Measurements from ENCODE around the gene TEAD1. TPM values are rescaled to one million over a fixed set of nuclear protein-coding genes. Genes with fewer than 3 reads are reported as not detected.

TEAD1 gene
- total RNA-seq, 2 experiments from 2014 or later: 0.59 to 0.65 TPM

DNA sequence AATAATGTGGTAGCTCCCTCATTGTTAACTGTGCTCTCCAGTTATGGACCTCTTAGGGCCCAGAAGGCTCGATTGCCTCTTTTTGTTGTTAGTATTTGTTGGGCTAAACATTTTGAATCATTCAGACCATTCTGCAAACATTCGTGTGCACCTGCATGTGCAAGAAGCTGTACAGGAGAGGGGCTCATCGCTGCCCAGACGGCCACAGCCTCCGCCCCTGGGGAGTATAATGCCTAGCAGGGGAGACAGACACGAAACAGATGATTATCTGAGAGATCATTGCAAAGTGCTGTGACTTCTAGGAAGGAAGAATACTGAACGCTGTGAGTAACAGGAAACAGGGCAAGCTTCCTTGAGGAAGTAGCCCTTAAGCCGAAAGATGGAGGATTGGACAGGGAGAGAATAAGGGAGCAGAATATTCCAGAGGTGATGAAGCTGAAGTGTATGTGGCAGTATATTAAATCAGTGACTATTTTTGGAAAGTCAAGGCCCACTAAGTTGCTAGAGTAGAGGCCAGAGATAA is 211.6 kb downstream of the TEAD1 start:
- no peak for ATAC-seq
- no peak overlapping the region for H3K27ac Mint-ChIP-seq
- no peak for DNase-seq
- intact Hi-C loops (cut with DNase I, micrococcal nuclease): loop anchor here (5.0 to 10.0 kb wide), 2 partner anchors 211 to 213 kb away; partner anchors contain the start of gene TEAD1 (in 2 of the 2)
- H3K4me1 Mint-ChIP-seq: no peaks in the 10 kb centered on the region
- peaks cover 4% of the 10 kb centered on the region for H3K27me3 Mint-ChIP-seq
- H3K4me3 Mint-ChIP-seq: no peak overlapping the region
- ChIA-PET POLR2A (no interaction called here), CTCF (interaction anchor here (0.6 to 1.2 kb wide), 6 partner anchors 286 to 1534 kb away, joined by 3 to 4 read pairs (median 3); no protein-coding TSS in a partner anchor)
- no peaks in the 10 kb centered on the region for H3K36me3 Mint-ChIP-seq (ENCODE audit: low read depth)
- no peaks in the 10 kb centered on the region for H3K9me3 Mint-ChIP-seq (ENCODE audit: low read depth)

DNA sequence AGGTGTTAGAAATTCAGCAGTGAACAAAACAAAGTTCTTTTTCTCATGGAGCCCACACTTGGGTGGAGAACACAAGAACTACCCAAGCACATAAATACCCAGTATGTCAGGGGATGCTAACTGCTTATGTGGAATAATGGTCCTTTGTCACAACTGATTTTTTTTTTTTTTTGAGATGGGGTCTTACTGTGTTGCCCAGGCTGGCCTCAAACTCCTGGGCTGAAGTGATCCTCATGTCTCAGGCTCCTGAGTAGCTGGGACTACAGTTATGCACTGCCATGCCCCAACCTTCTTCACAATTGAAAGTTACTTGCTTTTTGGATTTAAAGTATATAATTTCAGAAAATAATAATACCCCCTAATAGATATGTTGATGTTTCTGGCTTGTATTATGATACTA is 212.3 kb downstream of the TEAD1 start:
- Mint-ChIP-seq H3K4me3 (no peak overlapping the region), H3K36me3 (ENCODE audit: low read depth) (no peaks in the 10 kb centered on the region), H3K4me1 (no peaks in the 10 kb centered on the region), H3K27ac (no peak overlapping the region), H3K27me3 (peaks cover 4% of the 10 kb centered on the region), H3K9me3 (ENCODE audit: low read depth) (no peaks in the 10 kb centered on the region)
- intact Hi-C loops (cut with DNase I, micrococcal nuclease): loop anchor here (5.0 to 10.0 kb wide), 2 partner anchors 212 to 214 kb away; partner anchors contain the start of gene TEAD1 (in 2 of the 2)
- ATAC-seq (no peak), DNase-seq (no peak)
- POLR2A ChIA-PET: no interaction called here
- CTCF ChIA-PET: interaction anchor here (0.7 to 1.0 kb wide), 4 partner anchors 25 to 596 kb away, joined by 3 read pairs; no protein-coding TSS in a partner anchor

DNA sequence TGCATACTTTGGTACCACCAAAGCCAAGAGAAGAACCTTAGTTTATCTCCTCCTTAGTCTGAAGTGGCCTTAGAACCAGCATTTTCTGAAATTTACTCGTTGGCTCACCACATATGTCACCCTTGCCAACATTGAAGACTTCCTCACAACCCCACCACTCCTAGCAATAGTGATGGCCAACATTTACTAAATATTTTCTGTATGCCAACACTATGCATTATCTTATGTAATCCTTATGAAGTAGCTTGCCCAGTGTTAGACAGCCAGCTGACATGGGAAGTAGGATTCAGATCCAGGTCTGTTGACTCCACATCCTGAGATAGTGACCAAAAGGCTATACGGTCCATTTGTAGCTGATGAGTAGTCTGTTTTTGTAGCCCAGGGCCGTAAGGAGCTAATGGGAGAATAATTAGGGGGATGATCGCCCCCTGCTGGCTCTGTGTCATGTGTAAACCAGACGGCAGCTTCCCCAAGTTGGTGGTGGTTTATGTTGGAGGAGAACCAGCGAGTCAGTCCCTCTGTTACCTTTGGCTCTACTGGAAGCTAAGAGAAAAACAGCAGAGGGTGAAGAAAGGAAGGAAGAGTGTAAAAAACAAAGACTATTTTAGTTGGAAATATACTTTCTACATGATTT is 214.4 kb downstream of the TEAD1 start:
- Mint-ChIP-seq H3K27ac (no peak overlapping the region), H3K36me3 (ENCODE audit: low read depth) (no peaks in the 10 kb centered on the region), H3K4me1 (no peaks in the 10 kb centered on the region), H3K4me3 (no peak overlapping the region), H3K27me3 (peaks cover 4% of the 10 kb centered on the region), H3K9me3 (ENCODE audit: low read depth) (no peaks in the 10 kb centered on the region)
- ATAC-seq: peak; percentile 33
- DNase-seq: peak; percentile 82
- CTCF ChIA-PET: interaction anchor here (0.6 to 3.7 kb wide), 26 partner anchors 9 to 600 kb away, joined by 3 to 49 read pairs (median 4); partner anchors contain the start of gene TEAD1
- POLR2A ChIA-PET: interaction anchor here (0.6 to 0.8 kb wide), 2 partner anchors 526 to 599 kb away, joined by 3 read pairs; no protein-coding TSS in a partner anchor
- intact Hi-C loops (cut with DNase I, micrococcal nuclease): loop anchor here (1.0 to 10.0 kb wide), 5 partner anchors 214 to 557 kb away; partner anchors contain the start of gene TEAD1 (in 2 of the 2)

DNA sequence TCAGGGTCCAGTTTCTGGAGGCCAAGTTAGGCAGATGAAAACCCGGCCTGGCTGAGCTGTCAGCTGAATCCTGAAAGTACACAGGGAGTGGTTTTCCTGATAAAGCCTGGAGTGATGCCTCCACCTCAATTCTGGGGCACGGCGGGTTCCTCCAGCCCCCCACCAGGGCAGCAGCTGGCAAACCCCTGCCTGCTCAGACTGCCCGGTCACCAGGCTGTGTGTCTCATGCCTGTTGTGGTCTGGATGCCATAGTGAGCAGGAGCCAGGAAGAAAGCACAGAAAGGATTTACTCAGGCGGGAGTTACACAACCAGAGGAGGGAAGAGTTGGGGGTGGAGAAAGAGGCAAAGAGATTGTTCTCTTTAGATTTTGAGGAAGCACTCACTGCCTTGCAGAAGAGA is 215.0 kb downstream of the TEAD1 start:
- Mint-ChIP-seq H3K36me3 (ENCODE audit: low read depth) (no peaks in the 10 kb centered on the region), H3K4me3 (no peak overlapping the region), H3K27me3 (peaks cover 4% of the 10 kb centered on the region), H3K9me3 (ENCODE audit: low read depth) (no peaks in the 10 kb centered on the region), H3K4me1 (no peaks in the 10 kb centered on the region), H3K27ac (no peak overlapping the region)
- ChIA-PET POLR2A (interaction anchor here (0.6 to 0.8 kb wide), 2 partner anchors 526 to 599 kb away, joined by 3 read pairs; no protein-coding TSS in a partner anchor), CTCF (interaction anchor here (0.8 to 3.7 kb wide), 21 partner anchors 9 to 600 kb away, joined by 3 to 49 read pairs (median 6); no protein-coding TSS in a partner anchor)
- DNase-seq: no peak
- no peak for ATAC-seq
- intact Hi-C loops (cut with DNase I, micrococcal nuclease): loop anchor here (2.0 to 10.0 kb wide), 3 partner anchors 214 to 290 kb away; partner anchors contain the start of gene TEAD1 (in 2 of the 2)

DNA sequence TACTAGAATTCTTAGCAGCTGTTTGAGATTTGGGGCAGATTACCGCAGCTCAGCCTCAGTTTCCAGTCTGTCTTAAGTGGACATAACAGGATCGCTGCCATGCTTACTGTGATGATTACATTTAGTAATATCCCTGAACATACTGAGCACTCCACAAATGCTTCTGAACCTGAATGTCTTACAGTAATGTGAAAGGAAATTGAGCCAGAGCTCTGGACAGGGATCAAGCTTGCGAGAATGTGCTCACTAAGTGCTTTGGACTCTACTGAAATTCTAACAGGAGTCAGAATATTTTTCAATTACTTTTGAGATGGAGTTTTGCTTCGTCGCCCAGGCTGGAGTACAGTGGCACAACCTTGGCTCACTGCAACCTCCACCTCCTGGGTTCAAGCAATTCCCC is 216.3 kb downstream of the TEAD1 start:
- POLR2A ChIA-PET: no interaction called here
- H3K4me3 Mint-ChIP-seq: no peak overlapping the region
- H3K36me3 Mint-ChIP-seq (ENCODE audit: low read depth): no peaks in the 10 kb centered on the region
- DNase-seq (no peak), ATAC-seq (no peak)
- no peak overlapping the region for H3K27ac Mint-ChIP-seq
- intact Hi-C loops (cut with DNase I, micrococcal nuclease): loop anchor here (5.0 kb wide), 2 partner anchors 478 to 843 kb away; no protein-coding TSS in a partner anchor
- H3K27me3 Mint-ChIP-seq: peaks cover 8% of the 10 kb centered on the region
- no peaks in the 10 kb centered on the region for H3K4me1 Mint-ChIP-seq
- CTCF ChIA-PET: interaction anchor here (0.8 to 3.7 kb wide), 6 partner anchors 9 to 936 kb away, joined by 3 to 39 read pairs (median 4); no protein-coding TSS in a partner anchor
- no peaks in the 10 kb centered on the region for H3K9me3 Mint-ChIP-seq (ENCODE audit: low read depth)

DNA sequence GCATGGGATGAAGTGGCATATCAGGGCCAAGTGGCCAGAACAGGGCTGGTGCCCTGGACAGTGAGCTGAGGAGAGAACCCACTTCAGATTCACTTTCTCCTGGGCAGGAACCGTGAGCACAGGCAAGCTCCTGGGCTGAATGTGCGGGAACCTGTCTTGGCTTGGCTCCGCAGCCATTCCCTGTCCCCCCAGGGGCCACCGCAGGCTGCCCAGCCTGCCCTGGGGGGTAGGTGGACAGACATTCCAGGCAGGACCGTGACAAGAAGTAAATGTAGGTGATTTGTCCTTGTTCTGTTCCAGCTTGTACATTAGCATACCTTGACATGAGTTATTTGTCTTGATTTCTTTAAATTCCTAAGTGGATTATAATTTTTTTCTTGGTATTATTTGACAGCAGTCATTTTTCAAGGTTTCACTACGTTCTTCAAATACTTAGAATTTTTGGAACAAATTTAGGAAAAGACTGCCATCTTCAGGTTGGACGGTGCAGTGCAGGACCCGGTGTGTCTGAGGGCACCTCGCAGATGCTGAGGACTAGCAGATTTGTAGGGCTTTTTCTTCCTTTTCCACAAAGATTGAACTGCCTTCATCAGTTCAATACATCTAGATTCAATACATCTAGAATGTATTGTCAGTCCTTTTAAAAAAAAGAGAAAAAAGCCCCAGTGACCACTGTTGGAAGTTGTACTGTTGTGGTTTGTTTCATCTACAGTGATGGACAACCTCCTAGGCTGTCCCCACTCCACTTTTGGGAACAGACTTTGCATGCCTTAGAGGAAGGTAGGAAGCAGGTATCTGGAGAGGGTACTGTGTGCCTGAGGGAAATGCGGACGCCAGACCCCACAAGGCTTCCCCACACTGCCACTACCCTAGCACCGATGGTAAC is 219.8 kb downstream of the TEAD1 start:
- ATAC-seq (no peak), DNase-seq (peak; percentile 79)
- no peak overlapping the region for H3K4me3 Mint-ChIP-seq
- H3K27ac Mint-ChIP-seq: no peak overlapping the region
- intact Hi-C loops (cut with DNase I, micrococcal nuclease): loop anchor here (1.0 to 5.0 kb wide), 6 partner anchors 295 to 847 kb away; no protein-coding TSS in a partner anchor
- H3K36me3 Mint-ChIP-seq (ENCODE audit: low read depth): no peaks in the 10 kb centered on the region
- no peaks in the 10 kb centered on the region for H3K9me3 Mint-ChIP-seq (ENCODE audit: low read depth)
- CTCF ChIA-PET: interaction anchor here (0.6 to 3.0 kb wide), 6 partner anchors 9 to 631 kb away, joined by 3 to 14 read pairs (median 4); no protein-coding TSS in a partner anchor
- H3K27me3 Mint-ChIP-seq: peaks cover 14% of the 10 kb centered on the region
- POLR2A ChIA-PET: no interaction called here
- no peaks in the 10 kb centered on the region for H3K4me1 Mint-ChIP-seq

DNA sequence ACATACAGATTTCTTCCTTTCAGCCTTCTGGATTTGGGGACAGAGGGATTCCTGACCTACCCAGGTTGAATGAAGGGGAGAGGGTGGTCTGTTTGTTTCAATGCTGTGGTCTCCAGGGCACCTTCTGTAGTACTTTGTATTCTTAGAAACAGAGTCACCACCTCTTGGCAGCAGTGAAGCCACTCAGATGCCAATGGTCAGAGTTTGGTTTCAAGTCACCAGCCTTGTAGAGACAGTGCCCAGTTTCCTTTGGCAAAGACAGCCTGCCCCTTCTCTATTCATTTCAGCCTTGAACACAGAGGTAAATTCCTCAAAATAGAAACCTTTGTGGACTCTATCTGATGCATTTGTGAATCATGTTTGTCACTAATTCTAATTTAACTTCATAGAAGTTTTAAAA is 223.2 kb downstream of the TEAD1 start:
- Mint-ChIP-seq H3K36me3 (ENCODE audit: low read depth) (no peaks in the 10 kb centered on the region), H3K4me3 (no peak overlapping the region), H3K27ac (no peak overlapping the region), H3K27me3 (peaks cover 12% of the 10 kb centered on the region), H3K4me1 (peaks cover 4% of the 10 kb centered on the region), H3K9me3 (ENCODE audit: low read depth) (no peaks in the 10 kb centered on the region)
- ATAC-seq (no peak), DNase-seq (no peak)
- ChIA-PET CTCF (interaction anchor here (0.5 to 1.9 kb wide), 2 partner anchors 9 to 112 kb away, joined by 3 to 7 read pairs; no protein-coding TSS in a partner anchor), POLR2A (no interaction called here)
- intact Hi-C loops (cut with DNase I, micrococcal nuclease): no loop called here

DNA sequence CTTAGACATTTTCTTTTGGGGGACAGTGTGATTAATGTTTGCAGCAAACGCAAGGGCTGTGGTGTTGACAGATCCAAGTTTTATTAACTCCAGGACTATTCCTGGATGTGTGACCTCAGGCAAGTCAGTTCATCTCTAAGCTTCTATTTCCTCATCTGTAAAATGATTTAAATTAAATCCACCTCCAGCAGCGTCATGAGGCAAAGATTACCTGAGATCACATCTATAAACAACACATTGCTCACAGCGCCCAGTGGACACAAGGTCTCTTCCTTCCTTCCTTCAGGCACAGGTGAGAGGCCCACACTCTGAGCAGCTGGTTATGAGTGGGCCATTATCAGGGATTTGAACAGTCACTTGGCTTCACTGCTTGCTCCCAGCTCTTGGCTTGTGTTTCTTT is 223.6 kb downstream of the TEAD1 start:
- Mint-ChIP-seq H3K4me3 (no peak overlapping the region), H3K27ac (no peak overlapping the region), H3K9me3 (ENCODE audit: low read depth) (no peaks in the 10 kb centered on the region), H3K36me3 (ENCODE audit: low read depth) (no peaks in the 10 kb centered on the region), H3K4me1 (peaks cover 4% of the 10 kb centered on the region), H3K27me3 (peaks cover 12% of the 10 kb centered on the region)
- ChIA-PET CTCF (interaction anchor here (0.5 to 1.9 kb wide), 4 partner anchors 9 to 568 kb away, joined by 3 to 7 read pairs (median 4); no protein-coding TSS in a partner anchor), POLR2A (no interaction called here)
- intact Hi-C loops (cut with DNase I, micrococcal nuclease): no loop called here
- no peak for DNase-seq
- ATAC-seq: no peak

DNA sequence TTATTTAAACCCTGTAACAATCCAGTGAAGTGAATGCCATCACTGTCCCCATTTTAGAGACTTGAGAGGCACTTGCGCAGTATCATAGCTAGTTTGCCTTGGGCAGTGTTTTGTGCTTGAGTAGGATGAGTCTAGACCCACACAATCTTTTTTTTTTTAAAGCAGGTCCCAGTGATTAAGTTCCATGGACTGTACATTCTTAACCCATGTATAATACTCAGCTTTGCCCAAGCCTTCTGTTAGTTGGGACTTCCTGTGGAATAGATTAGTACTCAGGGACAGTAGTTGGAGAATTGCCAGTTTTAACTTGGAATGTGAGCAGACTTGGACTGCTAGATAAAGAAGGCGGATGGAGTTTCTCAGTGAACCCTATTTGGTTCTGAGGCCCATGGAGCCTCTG is 226.3 kb downstream of the TEAD1 start:
- no peak for ATAC-seq
- ChIA-PET CTCF (interaction anchor here (0.6 to 1.9 kb wide), 2 partner anchors 255 to 568 kb away, joined by 3 to 12 read pairs; no protein-coding TSS in a partner anchor), POLR2A (no interaction called here)
- no peak overlapping the region for H3K27ac Mint-ChIP-seq
- peaks cover 4% of the 10 kb centered on the region for H3K4me1 Mint-ChIP-seq
- H3K4me3 Mint-ChIP-seq: no peak overlapping the region
- H3K9me3 Mint-ChIP-seq (ENCODE audit: low read depth): no peaks in the 10 kb centered on the region
- no peak for DNase-seq
- no peaks in the 10 kb centered on the region for H3K36me3 Mint-ChIP-seq (ENCODE audit: low read depth)
- intact Hi-C loops (cut with DNase I, micrococcal nuclease): no loop called here
- peaks cover 8% of the 10 kb centered on the region for H3K27me3 Mint-ChIP-seq

DNA sequence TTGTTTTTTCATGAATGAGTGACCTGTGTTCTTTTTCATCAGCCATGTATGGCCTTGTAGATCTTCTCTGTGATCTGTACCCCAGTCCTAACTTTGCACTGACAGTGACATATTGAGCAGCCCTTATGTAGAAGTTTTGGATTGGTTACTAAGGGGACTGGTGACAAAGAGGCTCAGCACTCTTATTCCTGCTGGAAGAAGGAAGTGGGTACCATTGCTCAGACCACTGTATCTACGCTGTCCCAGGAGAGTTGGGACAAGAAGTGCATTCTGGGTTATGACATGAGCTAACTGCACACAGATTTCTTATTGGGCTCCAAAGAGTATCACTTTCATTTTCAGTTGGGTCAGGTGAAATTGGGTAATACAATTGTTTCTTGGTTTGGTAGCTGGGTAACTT is 227.1 kb downstream of the TEAD1 start:
- no peak for DNase-seq
- Mint-ChIP-seq H3K27ac (no peak overlapping the region), H3K36me3 (ENCODE audit: low read depth) (no peaks in the 10 kb centered on the region), H3K27me3 (peaks cover 5% of the 10 kb centered on the region), H3K4me3 (no peak overlapping the region), H3K4me1 (peaks cover 4% of the 10 kb centered on the region), H3K9me3 (ENCODE audit: low read depth) (no peaks in the 10 kb centered on the region)
- POLR2A ChIA-PET: no interaction called here
- intact Hi-C loops (cut with DNase I, micrococcal nuclease): no loop called here
- ATAC-seq: no peak
- CTCF ChIA-PET: no interaction called here

Data from activated CD4-positive, alpha-beta T cell treated with anti-CD3 and anti-CD28 coated beads for 36 hours (primary cell).